HL-60 (cell line): Measurements from ENCODE around the gene TRIM14.

Experiments used
- DNase-seq, 2 experiments: peaks; one replicate each; pipeline ENCODE4 v3.0.0-alpha.2; 2010 to 2020; ENCODE audit warnings: low read depth in 1 of 2, low spot score in 1 of 2
- H3K27ac ChIP-seq: fragments of 250-450 bp; sonication (Bioruptor Pico); replicated peaks from 2 replicates; pipeline ENCODE4 v1.5.1; 2020; ENCODE audit warnings: mild to moderate bottlenecking, moderate library complexity
- H3K27me3 ChIP-seq: fragments of 250-450 bp; sonication (Bioruptor Pico); 2 replicates; pipeline ENCODE4 v1.5.1; 2021; ENCODE audit warnings: mild to moderate bottlenecking, moderate library complexity; ENCODE audit not compliant: insufficient read depth, poor library complexity, severe bottlenecking
- H3K4me3 ChIP-seq: replicated peaks from 2 replicates; pipeline ENCODE4 v1.5.1; 2011; ENCODE audit warnings: mild to moderate bottlenecking, control low read depth, low read length; ENCODE audit not compliant: insufficient read depth
- GABPA ChIP-seq: IDR thresholded peaks from 2 replicates; pipeline ENCODE4 v1.6.1; 2012; ENCODE audit warnings: low read depth
- POLR2AphosphoS5 ChIP-seq: IDR thresholded peaks from 2 replicates; pipeline ENCODE4 v1.6.1; 2012; ENCODE audit warnings: low read depth
- SPI1 ChIP-seq: IDR thresholded peaks from 2 replicates; pipeline ENCODE4 v1.6.1; 2012; ENCODE audit warnings: low read depth, mild to moderate bottlenecking, borderline replicate concordance
- TF ChIP-seq, protein P1 (sequence below): IDR thresholded peaks from one replicate; pipeline ENCODE4 v1.5.1; 2011; ENCODE audit warnings: low read length, control low read depth, inconsistent platforms; ENCODE audit not compliant: insufficient read depth
- TF ChIP-seq, protein P2 (sequence below): IDR thresholded peaks from 2 replicates; pipeline ENCODE4 v1.6.1; 2012; ENCODE audit warnings: low read depth; ENCODE audit not compliant: insufficient replicate concordance

The TRIM14 gene

DNA sequence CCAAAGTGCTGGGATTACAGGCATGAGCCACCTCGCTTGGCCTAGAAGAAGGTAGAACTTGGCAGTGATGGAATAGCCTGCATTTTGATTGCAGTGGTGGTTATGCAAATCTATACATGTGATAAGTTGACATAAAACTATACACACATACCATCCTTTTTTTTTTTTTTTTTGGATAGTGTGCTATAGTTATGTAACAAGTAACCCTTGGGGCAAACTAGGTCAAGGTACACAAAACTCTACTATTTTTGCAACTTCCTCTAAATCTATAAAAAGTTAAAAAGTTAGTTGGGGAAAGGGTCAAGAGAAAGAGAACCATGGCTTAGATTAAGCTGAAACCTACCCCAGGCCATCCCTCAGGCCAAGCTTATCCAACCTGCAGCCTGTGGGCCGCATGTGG, 11.1 kb downstream of the TRIM14 start:
- H3K27me3 ChIP-seq: no peaks in the 10 kb centered on the region
- H3K4me3 ChIP-seq: no peak overlapping the region
- TF ChIP-seq SPI1 (peak; percentile 20; the same call in 1 of the 2 replicates), GABPA (no peak)
- peak overlapping the region; percentile 80 for H3K27ac ChIP-seq
- DNase-seq: no peak

DNA sequence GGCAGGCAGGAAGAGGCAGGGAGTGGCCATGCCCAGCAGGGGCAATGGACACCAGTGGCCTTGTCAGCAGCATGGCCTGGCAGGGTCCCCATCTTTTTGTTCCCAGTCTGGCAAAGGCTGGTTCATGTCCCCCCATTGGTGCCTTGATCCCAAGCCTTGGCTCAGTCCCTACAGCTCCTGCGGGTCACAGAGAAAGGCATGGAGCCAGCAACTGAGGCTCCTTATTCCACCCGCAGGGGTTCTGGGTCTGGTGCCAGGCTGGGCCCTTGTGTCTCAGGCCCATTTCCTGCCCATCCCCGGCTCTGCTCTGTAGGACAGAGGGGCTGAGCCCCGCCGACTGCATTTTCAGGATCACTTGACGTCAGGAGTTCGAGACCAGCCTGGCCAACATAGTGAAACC, 14.0 kb downstream of the TRIM14 start:
- TF ChIP-seq GABPA (no peak), POLR2AphosphoS5 (no peak), SPI1 (no peak)
- TF ChIP-seq, protein P1, sequence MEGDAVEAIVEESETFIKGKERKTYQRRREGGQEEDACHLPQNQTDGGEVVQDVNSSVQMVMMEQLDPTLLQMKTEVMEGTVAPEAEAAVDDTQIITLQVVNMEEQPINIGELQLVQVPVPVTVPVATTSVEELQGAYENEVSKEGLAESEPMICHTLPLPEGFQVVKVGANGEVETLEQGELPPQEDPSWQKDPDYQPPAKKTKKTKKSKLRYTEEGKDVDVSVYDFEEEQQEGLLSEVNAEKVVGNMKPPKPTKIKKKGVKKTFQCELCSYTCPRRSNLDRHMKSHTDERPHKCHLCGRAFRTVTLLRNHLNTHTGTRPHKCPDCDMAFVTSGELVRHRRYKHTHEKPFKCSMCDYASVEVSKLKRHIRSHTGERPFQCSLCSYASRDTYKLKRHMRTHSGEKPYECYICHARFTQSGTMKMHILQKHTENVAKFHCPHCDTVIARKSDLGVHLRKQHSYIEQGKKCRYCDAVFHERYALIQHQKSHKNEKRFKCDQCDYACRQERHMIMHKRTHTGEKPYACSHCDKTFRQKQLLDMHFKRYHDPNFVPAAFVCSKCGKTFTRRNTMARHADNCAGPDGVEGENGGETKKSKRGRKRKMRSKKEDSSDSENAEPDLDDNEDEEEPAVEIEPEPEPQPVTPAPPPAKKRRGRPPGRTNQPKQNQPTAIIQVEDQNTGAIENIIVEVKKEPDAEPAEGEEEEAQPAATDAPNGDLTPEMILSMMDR: no peak
- TF ChIP-seq, protein P2, sequence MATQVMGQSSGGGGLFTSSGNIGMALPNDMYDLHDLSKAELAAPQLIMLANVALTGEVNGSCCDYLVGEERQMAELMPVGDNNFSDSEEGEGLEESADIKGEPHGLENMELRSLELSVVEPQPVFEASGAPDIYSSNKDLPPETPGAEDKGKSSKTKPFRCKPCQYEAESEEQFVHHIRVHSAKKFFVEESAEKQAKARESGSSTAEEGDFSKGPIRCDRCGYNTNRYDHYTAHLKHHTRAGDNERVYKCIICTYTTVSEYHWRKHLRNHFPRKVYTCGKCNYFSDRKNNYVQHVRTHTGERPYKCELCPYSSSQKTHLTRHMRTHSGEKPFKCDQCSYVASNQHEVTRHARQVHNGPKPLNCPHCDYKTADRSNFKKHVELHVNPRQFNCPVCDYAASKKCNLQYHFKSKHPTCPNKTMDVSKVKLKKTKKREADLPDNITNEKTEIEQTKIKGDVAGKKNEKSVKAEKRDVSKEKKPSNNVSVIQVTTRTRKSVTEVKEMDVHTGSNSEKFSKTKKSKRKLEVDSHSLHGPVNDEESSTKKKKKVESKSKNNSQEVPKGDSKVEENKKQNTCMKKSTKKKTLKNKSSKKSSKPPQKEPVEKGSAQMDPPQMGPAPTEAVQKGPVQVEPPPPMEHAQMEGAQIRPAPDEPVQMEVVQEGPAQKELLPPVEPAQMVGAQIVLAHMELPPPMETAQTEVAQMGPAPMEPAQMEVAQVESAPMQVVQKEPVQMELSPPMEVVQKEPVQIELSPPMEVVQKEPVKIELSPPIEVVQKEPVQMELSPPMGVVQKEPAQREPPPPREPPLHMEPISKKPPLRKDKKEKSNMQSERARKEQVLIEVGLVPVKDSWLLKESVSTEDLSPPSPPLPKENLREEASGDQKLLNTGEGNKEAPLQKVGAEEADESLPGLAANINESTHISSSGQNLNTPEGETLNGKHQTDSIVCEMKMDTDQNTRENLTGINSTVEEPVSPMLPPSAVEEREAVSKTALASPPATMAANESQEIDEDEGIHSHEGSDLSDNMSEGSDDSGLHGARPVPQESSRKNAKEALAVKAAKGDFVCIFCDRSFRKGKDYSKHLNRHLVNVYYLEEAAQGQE: no peak
- no peak for DNase-seq
- Histone ChIP-seq H3K27ac (peak overlapping the region; percentile 79), H3K27me3 (no peaks in the 10 kb centered on the region), H3K4me3 (no peak overlapping the region)

DNA sequence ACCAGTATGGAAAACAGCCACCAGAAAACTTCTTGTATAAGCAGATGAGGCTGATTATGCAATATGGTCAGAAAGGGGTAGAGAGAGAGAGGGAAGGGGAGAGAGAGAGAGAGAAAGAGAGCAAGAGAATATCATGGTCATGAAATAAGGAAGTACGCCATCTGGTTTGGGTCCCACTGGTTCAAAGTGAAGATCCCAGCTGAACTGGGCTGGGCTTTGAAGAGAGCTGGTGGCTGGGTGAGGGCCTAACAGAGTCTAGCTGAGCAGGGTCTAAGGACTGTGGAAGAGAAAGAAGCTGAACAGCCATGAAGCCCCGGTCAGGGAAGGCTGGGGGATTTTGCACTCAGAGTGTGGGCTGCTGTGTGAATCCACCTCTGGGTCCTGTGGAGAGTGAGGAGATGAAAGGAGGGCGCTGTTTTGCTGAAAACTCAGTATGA, 14.6 kb downstream of the TRIM14 start:
- no peak overlapping the region for H3K4me3 ChIP-seq
- DNase-seq: peak; percentile 93 to 96
- peak overlapping the region; percentile 79 for H3K27ac ChIP-seq
- TF ChIP-seq POLR2AphosphoS5 (peak; percentile 81), SPI1 (peak; percentile 55; the same call in 1 of the 2 replicates), GABPA (no peak)
- TF ChIP-seq, protein P2: no peak
- TF ChIP-seq, protein P1: no peak
- H3K27me3 ChIP-seq: no peaks in the 10 kb centered on the region

DNA sequence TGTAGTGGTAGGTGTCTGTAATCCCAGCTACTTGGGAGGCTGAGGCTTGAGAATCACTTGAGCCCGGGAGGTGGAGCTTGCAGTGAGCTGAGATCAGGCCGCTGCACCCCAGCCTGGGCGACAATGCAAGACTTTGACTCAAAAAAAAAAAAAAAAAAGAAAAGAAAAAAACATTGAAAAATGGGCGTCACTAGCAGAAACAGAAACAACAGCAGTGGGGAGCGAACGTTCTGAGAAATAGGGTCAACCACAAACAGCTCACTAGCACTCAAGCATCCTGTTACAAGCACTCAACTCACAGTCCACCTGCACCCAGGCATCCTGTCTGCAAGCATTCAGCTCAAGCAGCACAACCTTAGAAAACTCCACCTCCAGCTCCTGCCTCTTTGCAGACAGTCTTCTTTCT, 17.2 kb downstream of the TRIM14 start:
- Histone ChIP-seq H3K27me3 (no peaks in the 10 kb centered on the region), H3K27ac (peak overlapping the region; percentile 79), H3K4me3 (no peak overlapping the region)
- peak; percentile 86 to 92 for DNase-seq
- TF ChIP-seq, protein P1: no peak
- TF ChIP-seq GABPA (no peak), POLR2AphosphoS5 (peak; percentile 74)
- TF ChIP-seq, protein P2: no peak
